ENCODE results near the gene XXYLT1. TPM values are rescaled to one million over a fixed set of nuclear protein-coding genes. Genes with fewer than 3 reads are reported as not detected.

The XXYLT1 gene
- polyA plus RNA-seq, 1 donor (not counting 4 experiments of a cell fraction or from before 2014, with no cell fraction given), result 11.1 TPM

DNA sequence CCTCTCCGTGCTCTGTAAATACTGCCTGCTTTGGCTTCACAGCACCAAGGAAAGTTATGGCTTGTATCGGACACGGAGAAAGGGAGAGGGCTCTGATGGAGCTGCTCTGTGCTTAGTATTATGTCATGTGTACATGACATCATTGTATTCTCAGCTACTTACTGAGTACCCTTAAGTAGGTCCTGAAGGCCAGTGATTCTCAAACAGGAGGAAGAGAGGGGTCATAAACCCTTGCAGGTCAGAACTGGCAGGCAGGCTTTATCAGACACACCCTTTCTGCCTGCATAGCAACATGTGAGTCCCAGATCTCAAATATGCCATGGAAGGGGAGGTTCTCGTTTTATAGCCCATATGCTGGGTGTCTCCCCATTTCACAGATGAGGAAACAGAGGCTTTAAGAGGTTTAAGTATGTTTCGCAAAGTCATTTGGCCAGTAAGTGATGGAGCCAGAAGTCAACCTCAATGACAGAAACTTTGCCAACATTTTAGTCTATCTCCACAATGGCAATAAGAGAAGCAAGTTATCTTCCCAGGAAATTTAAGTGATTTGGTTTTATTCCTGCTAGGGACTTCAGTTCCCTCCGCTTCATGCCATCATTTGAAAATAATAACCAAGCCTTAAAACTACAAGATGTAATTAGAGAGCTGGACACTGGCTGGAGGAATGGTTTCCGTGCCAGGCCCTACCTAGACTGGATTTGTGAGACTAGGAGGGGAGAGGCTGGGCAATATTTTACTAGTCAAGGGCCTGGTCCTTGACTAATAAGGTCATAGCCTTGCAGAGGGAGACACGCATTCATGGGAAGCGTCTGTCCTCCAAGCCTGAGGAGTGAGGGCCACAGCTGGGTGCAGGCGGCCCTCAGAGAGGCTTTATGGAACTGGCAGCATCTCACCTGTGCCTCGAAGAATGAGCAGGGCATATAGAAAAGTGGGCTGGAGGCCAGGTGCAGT is 133.0 kb downstream of the XXYLT1 start:
- no peak for TF ChIP-seq EZH2 (IDR thresholded peaks at IDR 0.05; ENCODE audit: low read length)
- TF ChIP-seq, protein P1, sequence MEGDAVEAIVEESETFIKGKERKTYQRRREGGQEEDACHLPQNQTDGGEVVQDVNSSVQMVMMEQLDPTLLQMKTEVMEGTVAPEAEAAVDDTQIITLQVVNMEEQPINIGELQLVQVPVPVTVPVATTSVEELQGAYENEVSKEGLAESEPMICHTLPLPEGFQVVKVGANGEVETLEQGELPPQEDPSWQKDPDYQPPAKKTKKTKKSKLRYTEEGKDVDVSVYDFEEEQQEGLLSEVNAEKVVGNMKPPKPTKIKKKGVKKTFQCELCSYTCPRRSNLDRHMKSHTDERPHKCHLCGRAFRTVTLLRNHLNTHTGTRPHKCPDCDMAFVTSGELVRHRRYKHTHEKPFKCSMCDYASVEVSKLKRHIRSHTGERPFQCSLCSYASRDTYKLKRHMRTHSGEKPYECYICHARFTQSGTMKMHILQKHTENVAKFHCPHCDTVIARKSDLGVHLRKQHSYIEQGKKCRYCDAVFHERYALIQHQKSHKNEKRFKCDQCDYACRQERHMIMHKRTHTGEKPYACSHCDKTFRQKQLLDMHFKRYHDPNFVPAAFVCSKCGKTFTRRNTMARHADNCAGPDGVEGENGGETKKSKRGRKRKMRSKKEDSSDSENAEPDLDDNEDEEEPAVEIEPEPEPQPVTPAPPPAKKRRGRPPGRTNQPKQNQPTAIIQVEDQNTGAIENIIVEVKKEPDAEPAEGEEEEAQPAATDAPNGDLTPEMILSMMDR (optimal IDR thresholded peaks at IDR 0.05 in 1 of 3, IDR thresholded peaks at IDR 0.05 in 1 of 3, conservative IDR thresholded peaks at IDR 0.05 in 1 of 3; ENCODE audit: extremely low read depth in 1 of 3, insufficient read depth in 2 of 3, low read length in 3 of 3), result no peak
- no peaks in the 10 kb centered on the region for H3K79me2 ChIP-seq (ENCODE audit: control insufficient read depth, insufficient read depth, low read length)
- no peak overlapping the region for H3K27ac ChIP-seq (ENCODE audit: control insufficient read depth, insufficient read depth, low read length)
- H3K9ac ChIP-seq (ENCODE audit: control insufficient read depth, extremely low read depth, insufficient read depth, low read length), result no peak overlapping the region
- no peak overlapping the region for H2AFZ ChIP-seq (ENCODE audit: control insufficient read depth, low read length)
- dilution Hi-C loops (cut with MboI; ENCODE audit: extremely low pct_ligation_motif_present, low sequenced_read_pairs), result no loop called here
- no peaks in the 10 kb centered on the region for H4K20me1 ChIP-seq (ENCODE audit: control insufficient read depth, extremely low read depth, insufficient read depth, low read length)
- H3K4me2 ChIP-seq (ENCODE audit: control insufficient read depth, extremely low read depth, insufficient read depth, low read depth, low read length), result no peak overlapping the region
- H3K9me3 ChIP-seq (ENCODE audit: control insufficient read depth, low read depth, low read length), result peaks cover 2% of the 10 kb centered on the region
- H3K4me1 ChIP-seq (ENCODE audit: control insufficient read depth, extremely low read depth, insufficient read depth, low read length), result peaks cover 27% of the 10 kb centered on the region
- H3K4me3 ChIP-seq (ENCODE audit: control insufficient read depth in 2 of 3, extremely low read depth in 1 of 3, insufficient read depth in 2 of 3, low read depth in 1 of 3, low read length in 3 of 3), result no peak overlapping the region
- H3K27me3 ChIP-seq (ENCODE audit: control insufficient read depth, extremely low read depth, insufficient read depth, low read length), result no peaks in the 10 kb centered on the region
- peaks cover 0 to 4% of the 10 kb centered on the region in 2 experiments for H3K36me3 ChIP-seq (ENCODE audit: control insufficient read depth in 2 of 2, extremely low read depth in 1 of 2, insufficient read depth in 2 of 2, low read length in 2 of 2)
- FAIRE-seq, result no peak
- peaks cover 4% of the 10 kb centered on the region for H3K9me1 ChIP-seq (ENCODE audit: control insufficient read depth, extremely low read depth, insufficient read depth, low read length)
- DNase-seq (ENCODE audit: low read depth, low spot score), result no peak

DNA sequence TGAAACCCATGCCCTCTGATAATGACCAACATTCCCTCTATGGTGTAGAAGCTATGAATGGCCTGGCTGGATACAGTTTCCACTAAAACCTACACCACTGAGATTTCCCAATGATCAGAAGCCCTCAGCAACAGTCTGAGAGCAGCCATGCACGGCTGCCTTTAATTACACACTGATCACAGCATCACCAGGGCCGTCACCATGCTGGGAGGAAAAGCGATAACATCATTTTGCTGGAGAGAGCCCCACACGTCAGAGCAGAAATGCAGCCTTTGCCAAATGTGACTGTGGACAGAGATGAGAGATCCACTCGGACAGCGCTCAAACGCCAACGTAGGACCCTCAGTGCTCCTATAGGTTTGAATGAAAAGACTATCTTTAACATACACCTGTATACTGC is 135.0 kb downstream of the XXYLT1 start:
- TF ChIP-seq EZH2 (IDR thresholded peaks at IDR 0.05; ENCODE audit: low read length), result no peak
- TF ChIP-seq, protein P1 (optimal IDR thresholded peaks at IDR 0.05 in 1 of 3, IDR thresholded peaks at IDR 0.05 in 1 of 3, conservative IDR thresholded peaks at IDR 0.05 in 1 of 3; ENCODE audit: extremely low read depth in 1 of 3, insufficient read depth in 2 of 3, low read length in 3 of 3), result no peak
- no peak for DNase-seq (ENCODE audit: low read depth, low spot score)
- dilution Hi-C loops (cut with MboI; ENCODE audit: extremely low pct_ligation_motif_present, low sequenced_read_pairs), result no loop called here
- no peaks in the 10 kb centered on the region for H3K27me3 ChIP-seq (ENCODE audit: control insufficient read depth, extremely low read depth, insufficient read depth, low read length)
- peaks cover 0 to 4% of the 10 kb centered on the region in 2 experiments for H3K36me3 ChIP-seq (ENCODE audit: control insufficient read depth in 2 of 2, extremely low read depth in 1 of 2, insufficient read depth in 2 of 2, low read length in 2 of 2)
- H3K27ac ChIP-seq (ENCODE audit: control insufficient read depth, insufficient read depth, low read length), result no peak overlapping the region
- H3K9me3 ChIP-seq (ENCODE audit: control insufficient read depth, low read depth, low read length), result peaks cover 2% of the 10 kb centered on the region
- H3K9me1 ChIP-seq (ENCODE audit: control insufficient read depth, extremely low read depth, insufficient read depth, low read length), result peaks cover 4% of the 10 kb centered on the region
- H3K4me1 ChIP-seq (ENCODE audit: control insufficient read depth, extremely low read depth, insufficient read depth, low read length), result peaks cover 45% of the 10 kb centered on the region
- no peak overlapping the region for H3K4me2 ChIP-seq (ENCODE audit: control insufficient read depth, extremely low read depth, insufficient read depth, low read depth, low read length)
- no peak overlapping the region for H2AFZ ChIP-seq (ENCODE audit: control insufficient read depth, low read length)
- FAIRE-seq, result no peak
- H4K20me1 ChIP-seq (ENCODE audit: control insufficient read depth, extremely low read depth, insufficient read depth, low read length), result no peaks in the 10 kb centered on the region
- no peak overlapping the region for H3K9ac ChIP-seq (ENCODE audit: control insufficient read depth, extremely low read depth, insufficient read depth, low read length)
- H3K79me2 ChIP-seq (ENCODE audit: control insufficient read depth, insufficient read depth, low read length), result no peaks in the 10 kb centered on the region
- H3K4me3 ChIP-seq (ENCODE audit: control insufficient read depth in 2 of 3, extremely low read depth in 1 of 3, insufficient read depth in 2 of 3, low read depth in 1 of 3, low read length in 3 of 3), result no peak overlapping the region
